ENCODE results near the gene SPATA32.
A peak's percentile ranks its signal among the peaks of the same experiment; 100 is the strongest.

SPATA32 gene

GRCh38 chr17:45300060-45300751 lies 38.3 kb upstream of the SPATA32 start:
- no peak for TF ChIP-seq EZH2phosphoT487 (IDR thresholded peaks at IDR 0.05; ENCODE audit: borderline replicate concordance, low read length)
- TF ChIP-seq CTCF (IDR thresholded peaks at IDR 0.05; ENCODE audit: low read depth, low read length, poor library complexity, severe bottlenecking), result no peak
- Histone ChIP-seq H3F3A (ENCODE audit: control insufficient read depth, insufficient read depth) (0 out of 2 replicates have a peak, but pooled peaks cover 7% of the 10 kb centered on the region), H3K4me3 (ENCODE audit: low read length) (no peak overlapping the region), H3K27ac (ENCODE audit: low read depth, low read length) (no peak overlapping the region), H3K36me3 (ENCODE audit: control insufficient read depth, low read length) (peaks cover 12% of the 10 kb centered on the region; the same call in 1 of the 2 replicates), H3K9me2 (replicated peaks; ENCODE audit: control insufficient read depth, low read length) (no peaks in the 10 kb centered on the region), H3K4me1 (ENCODE audit: control insufficient read depth, low read length) (peaks cover 71% of the 10 kb centered on the region), H3K4me2 (ENCODE audit: low read length) (peak overlapping the region; percentile 31; the same call in 1 of the 2 replicates), H4K20me1 (ENCODE audit: control insufficient read depth, insufficient read depth, low read depth, low read length) (peaks cover 2% of the 10 kb centered on the region; the same call in 1 of the 2 replicates), H3K9me3 (ENCODE audit: control insufficient read depth, insufficient read depth, low read length) (no peaks in the 10 kb centered on the region), H3K79me2 (ENCODE audit: control insufficient read depth, low read length) (peaks cover 69% of the 10 kb centered on the region), H3K27me3 (ENCODE audit: control insufficient read depth, low read length) (no peaks in the 10 kb centered on the region)

- Histone ChIP-seq H3K4me1 (ENCODE audit: control insufficient read depth, low read length) (peaks cover 71% of the 10 kb centered on the region), H3K4me2 (ENCODE audit: low read length) (no peak overlapping the region)
Measured at GRCh38 chr17:45299361-45299760, 37.5 kb upstream of the SPATA32 start.

GRCh38 chr17:45298546-45299285 lies 36.8 kb upstream of the SPATA32 start:
- H3K9me2 ChIP-seq (replicated peaks; ENCODE audit: control insufficient read depth, low read length), result no peaks in the 10 kb centered on the region
- no peak overlapping the region for H3K27ac ChIP-seq (ENCODE audit: low read depth, low read length)
- peaks cover 9% of the 10 kb centered on the region; the same call in 1 of the 2 replicates for H3K36me3 ChIP-seq (ENCODE audit: control insufficient read depth, low read length)
- H3K4me1 ChIP-seq (ENCODE audit: control insufficient read depth, low read length), result peaks cover 71% of the 10 kb centered on the region
- H3K4me2 ChIP-seq (ENCODE audit: low read length), result no peak overlapping the region
- H3K4me3 ChIP-seq (ENCODE audit: low read length), result no peak overlapping the region
- TF ChIP-seq EZH2phosphoT487 (IDR thresholded peaks at IDR 0.05; ENCODE audit: borderline replicate concordance, low read length) (no peak), CTCF (IDR thresholded peaks at IDR 0.05; ENCODE audit: low read depth, low read length, poor library complexity, severe bottlenecking) (no peak)
- no peaks in the 10 kb centered on the region for H3K27me3 ChIP-seq (ENCODE audit: control insufficient read depth, low read length)
- H3F3A ChIP-seq (ENCODE audit: control insufficient read depth, insufficient read depth), result 0 out of 2 replicates have a peak, but pooled peaks cover 6% of the 10 kb centered on the region
- peaks cover 2% of the 10 kb centered on the region; the same call in 1 of the 2 replicates for H4K20me1 ChIP-seq (ENCODE audit: control insufficient read depth, insufficient read depth, low read depth, low read length)
- H3K79me2 ChIP-seq (ENCODE audit: control insufficient read depth, low read length), result peaks cover 74% of the 10 kb centered on the region
- no peaks in the 10 kb centered on the region for H3K9me3 ChIP-seq (ENCODE audit: control insufficient read depth, insufficient read depth, low read length)

More at GRCh38 chr17:45299361-45299760, 37.5 kb upstream of the SPATA32 start:
- TF ChIP-seq CTCF (IDR thresholded peaks at IDR 0.05; ENCODE audit: low read depth, low read length, poor library complexity, severe bottlenecking) (no peak), EZH2phosphoT487 (IDR thresholded peaks at IDR 0.05; ENCODE audit: borderline replicate concordance, low read length) (no peak)
- Histone ChIP-seq H3K79me2 (ENCODE audit: control insufficient read depth, low read length) (peaks cover 72% of the 10 kb centered on the region), H3K27ac (ENCODE audit: low read depth, low read length) (no peak overlapping the region), H3K27me3 (ENCODE audit: control insufficient read depth, low read length) (no peaks in the 10 kb centered on the region), H3K9me3 (ENCODE audit: control insufficient read depth, insufficient read depth, low read length) (no peaks in the 10 kb centered on the region), H3K9me2 (replicated peaks; ENCODE audit: control insufficient read depth, low read length) (no peaks in the 10 kb centered on the region), H3K36me3 (ENCODE audit: control insufficient read depth, low read length) (peaks cover 11% of the 10 kb centered on the region; the same call in 1 of the 2 replicates), H3F3A (ENCODE audit: control insufficient read depth, insufficient read depth) (0 out of 2 replicates have a peak, but pooled peaks cover 7% of the 10 kb centered on the region), H4K20me1 (ENCODE audit: control insufficient read depth, insufficient read depth, low read depth, low read length) (peaks cover 2% of the 10 kb centered on the region; the same call in 1 of the 2 replicates), H3K4me3 (ENCODE audit: low read length) (no peak overlapping the region)

Measured in DOHH2 (cell line).